Measurements from ENCODE around the gene TMEM143. TPM values are rescaled to one million over a fixed set of nuclear protein-coding genes. Genes with fewer than 3 reads are reported as not detected.

Gene TMEM143
- total and polyA plus RNA-seq, 10 of the 15 experiments (the other 5 are each of a cell fraction or from before 2014, with no cell fraction given): 1.5 to 19.5 (median 10.1) TPM

- peaks cover 24% of the 10 kb centered on the region for H3K4me1 ChIP-seq (ENCODE audit: control insufficient read depth, insufficient read depth, low read length)
- no TSS peak for BruUV-seq (replicated peaks)
- POLR2A ChIA-PET: interaction anchor here (0.6 to 7.2 kb wide), 3 partner anchors 13 to 44 kb away, joined by 7 to 194 read pairs (median 16); partner anchors contain the start of genes SYNGR4 and TMEM143
These were observed 43.8 kb downstream of the TMEM143 start for GRCh38 chr19:48319647-48320541.

More at GRCh38 chr19:48319647-48320541, 43.8 kb downstream of the TMEM143 start:
- intact Hi-C loops (cut with micrococcal nuclease; ENCODE audit: unreplicated experiment) (loop anchor here (1.0 kb wide), 1 partner anchor 13 kb away; no protein-coding TSS in a partner anchor), in situ Hi-C loops (cut with MboI) (loop anchor here (5.0 kb wide), 1 partner anchor 267 kb away; no protein-coding TSS in a partner anchor)
- no peak for DNase-seq (ENCODE audit: low read depth, low spot score)
- ChIA-PET CTCF (interaction anchor here (0.6 to 9.7 kb wide), 10 partner anchors 11 to 264 kb away, joined by 3 to 238 read pairs (median 3); no protein-coding TSS in a partner anchor), SMC1A (ENCODE audit: uncharacterized antibody, unreplicated experiment) (interaction anchor here (1.2 to 13.2 kb wide), 3 partner anchors 14 to 126 kb away, joined by 3 to 223 read pairs (median 5); partner anchors contain the start of gene KDELR1), RAD21 (ENCODE audit: unreplicated experiment) (interaction anchor here (1.5 to 9.9 kb wide), 2 partner anchors 14 to 264 kb away, joined by 5 to 255 read pairs; no protein-coding TSS in a partner anchor)
- H3K9ac ChIP-seq (ENCODE audit: control insufficient read depth, insufficient read depth, low read length): no peak overlapping the region
- H3K9me3 ChIP-seq (replicated peaks; ENCODE audit: control insufficient read depth, insufficient read depth, low read length): no peaks in the 10 kb centered on the region
- H4K20me1 ChIP-seq (ENCODE audit: control insufficient read depth, insufficient read depth): no peaks in the 10 kb centered on the region
- no peak overlapping the region for H3K4me3 ChIP-seq
- no peak overlapping the region for H3K27ac ChIP-seq (ENCODE audit: control insufficient read depth, insufficient read depth)
- peaks cover 2% of the 10 kb centered on the region; the same call in 1 of the 2 replicates for H3K79me2 ChIP-seq (ENCODE audit: control insufficient read depth, insufficient read depth, low read length)
- peak; percentile 74 for FAIRE-seq
- H3K4me2 ChIP-seq (ENCODE audit: control insufficient read depth, insufficient read depth): peak overlapping the region; percentile 64
- ATAC-seq: peak; percentile 56
- peak overlapping the region; percentile 39 for H2AFZ ChIP-seq (ENCODE audit: control insufficient read depth, low read depth, low read length)
- H3K36me3 ChIP-seq (ENCODE audit: control insufficient read depth in 2 of 2, insufficient read depth in 2 of 2, low read length in 1 of 2): no peaks in the 10 kb centered on the region
- 16% methylated on average over 16 of the region's 16 CpGs for WGBS (ENCODE audit: insufficient coverage, insufficient replicate concordance, low lambda C conversion rate, missing lambda C conversion rate)
- TF ChIP-seq NBN (IDR thresholded peaks at IDR 0.05) (peak; percentile 64; the same call in 1 of the 2 replicates), IKZF2 (IDR thresholded peaks at IDR 0.05) (peak; percentile 74 to 79), IKZF1 (conservative IDR thresholded peaks at IDR 0.05) (peak; percentile 74), YY1 (IDR thresholded peaks at IDR 0.05; ENCODE audit: low read depth, low read length) (peak; percentile 72; the same call in 1 of the 2 replicates), EED (IDR thresholded peaks at IDR 0.05; ENCODE audit: low read depth) (0 out of 2 replicates have a peak, but pooled peaks have one; percentile 26), ASH2L (IDR thresholded peaks at IDR 0.05; ENCODE audit: borderline replicate concordance, low read depth) (no peak), NFIC (IDR thresholded peaks at IDR 0.05; ENCODE audit: low read depth, low read length) (no peak), TCF7 (IDR thresholded peaks at IDR 0.05; ENCODE audit: borderline replicate concordance) (no peak), RELB (IDR thresholded peaks at IDR 0.05; ENCODE audit: low read depth) (0 out of 2 replicates have a peak, but pooled peaks have one; percentile 29), RAD21 (IDR thresholded peaks at IDR 0.05; ENCODE audit: insufficient read depth, low read depth, low read length) (peak; percentile 91), SMC3 (IDR thresholded peaks at IDR 0.05; ENCODE audit: borderline replicate concordance, low read length) (peak; percentile 87), ZNF24 (IDR thresholded peaks at IDR 0.05) (no peak), CTCF (IDR thresholded peaks at IDR 0.05 in 2 of 3, conservative IDR thresholded peaks at IDR 0.05 in 1 of 3; ENCODE audit: control insufficient read depth in 2 of 3, extremely low read depth in 1 of 3, insufficient read depth in 1 of 3, low read depth in 3 of 3, low read length in 3 of 3) (peak; percentile 81 to 93 (median 86))
- H3K27me3 ChIP-seq (replicated peaks in 1 of 2; ENCODE audit: control insufficient read depth in 2 of 2, insufficient read depth in 2 of 2, low read length in 1 of 2): no peaks in the 10 kb centered on the region

All from GM12878 (cell line).